Thoracic aorta (tissue), 2 donors: ENCODE measurements around the gene HBEGF. TPM values are rescaled to one million over a fixed set of nuclear protein-coding genes. Genes with fewer than 3 reads are reported as not detected.

Experiments
- ATAC-seq: fragments of 150-250 bp; one replicate; pipeline ENCODE4 v1.8.0; 2017; ENCODE audit warnings: low read depth; ENCODE audit not compliant: insufficient number of reproducible peaks, low FRiP score
- DNase-seq: peaks from one replicate; pipeline ENCODE4 v3.0.0-alpha.2; 2020; ENCODE audit warnings: low spot score
- H3K27ac ChIP-seq, 2 donors: fragments of 200-600 bp; sonication (generic); 1 replicate in 1 of 2; 2 replicates in 1 of 2; pipeline ENCODE4 v1.5.1; 2016; ENCODE audit warnings: mild to moderate bottlenecking in 2 of 2, moderate library complexity in 2 of 2
- H3K27me3 ChIP-seq: fragments of 200-600 bp; sonication (generic); replicated peaks from 2 replicates; pipeline ENCODE4 v1.6.0; 2016; ENCODE audit warnings: mild to moderate bottlenecking; ENCODE audit not compliant: insufficient read depth
- H3K36me3 ChIP-seq: fragments of 200-600 bp; sonication (generic); one replicate; pipeline ENCODE4 v1.5.1; 2016
- H3K4me1 ChIP-seq, 2 donors: fragments of 200-600 bp; sonication (generic); 1 replicate in 1 of 2; 2 replicates in 1 of 2; pipeline versions ENCODE4 v1.5.1 to v1.6.0; 2016; ENCODE audit warnings: low read depth in 2 of 2, mild to moderate bottlenecking in 1 of 2; ENCODE audit not compliant: control insufficient read depth in 1 of 2
- H3K4me3 ChIP-seq: fragments of 200-600 bp; sonication (generic); 2 replicates; pipeline ENCODE4 v1.5.1; 2016; ENCODE audit warnings: mild to moderate bottlenecking
- H3K9me3 ChIP-seq: fragments of 200-600 bp; sonication (generic); 2 replicates; pipeline ENCODE4 v1.5.1; 2016
- total RNA-seq, 2 donors: library from RNA; depleted of rRNA; stranded (reverse); fragments of >200 nt; gene quantifications; one replicate each; pipeline versions ENCODE4 v1.1.0 to v1.2.3, GENCODE V29; 2016
- TF ChIP-seq, protein P1 (sequence below): fragments of 200-600 bp; sonication (generic); IDR thresholded peaks from one replicate; pipeline ENCODE4 v1.5.1; 2019; ENCODE audit warnings: antibody characterized with exemption

HBEGF gene
- total RNA-seq, 2 donors from 2014 or later, result 22.6 to 36.0 TPM

DNA sequence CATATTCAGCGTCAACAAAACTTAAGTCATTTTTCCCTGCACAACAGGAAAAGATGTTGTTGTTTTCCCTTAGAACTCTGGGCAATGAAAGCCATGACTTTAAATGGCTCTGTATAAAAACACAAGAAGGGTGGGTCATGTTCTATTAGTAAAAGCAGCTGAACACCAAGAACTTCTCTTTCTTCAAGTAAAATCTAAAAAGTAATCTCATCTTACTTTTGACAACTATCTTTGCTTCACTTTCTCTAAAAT lies 52.6 kb downstream of the HBEGF start:
- ATAC-seq, result no peak
- H3K4me3 ChIP-seq, result no peak overlapping the region
- no peaks in the 10 kb centered on the region for H3K27me3 ChIP-seq
- peak overlapping the region; percentile 48 to 67 for H3K27ac ChIP-seq
- TF ChIP-seq, protein P1, sequence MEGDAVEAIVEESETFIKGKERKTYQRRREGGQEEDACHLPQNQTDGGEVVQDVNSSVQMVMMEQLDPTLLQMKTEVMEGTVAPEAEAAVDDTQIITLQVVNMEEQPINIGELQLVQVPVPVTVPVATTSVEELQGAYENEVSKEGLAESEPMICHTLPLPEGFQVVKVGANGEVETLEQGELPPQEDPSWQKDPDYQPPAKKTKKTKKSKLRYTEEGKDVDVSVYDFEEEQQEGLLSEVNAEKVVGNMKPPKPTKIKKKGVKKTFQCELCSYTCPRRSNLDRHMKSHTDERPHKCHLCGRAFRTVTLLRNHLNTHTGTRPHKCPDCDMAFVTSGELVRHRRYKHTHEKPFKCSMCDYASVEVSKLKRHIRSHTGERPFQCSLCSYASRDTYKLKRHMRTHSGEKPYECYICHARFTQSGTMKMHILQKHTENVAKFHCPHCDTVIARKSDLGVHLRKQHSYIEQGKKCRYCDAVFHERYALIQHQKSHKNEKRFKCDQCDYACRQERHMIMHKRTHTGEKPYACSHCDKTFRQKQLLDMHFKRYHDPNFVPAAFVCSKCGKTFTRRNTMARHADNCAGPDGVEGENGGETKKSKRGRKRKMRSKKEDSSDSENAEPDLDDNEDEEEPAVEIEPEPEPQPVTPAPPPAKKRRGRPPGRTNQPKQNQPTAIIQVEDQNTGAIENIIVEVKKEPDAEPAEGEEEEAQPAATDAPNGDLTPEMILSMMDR, result no peak
- peaks cover 55 to 81% of the 10 kb centered on the region in 2 donors for H3K4me1 ChIP-seq
- no peak for DNase-seq
- H3K36me3 ChIP-seq, result no peaks in the 10 kb centered on the region
- H3K9me3 ChIP-seq, result no peaks in the 10 kb centered on the region

DNA sequence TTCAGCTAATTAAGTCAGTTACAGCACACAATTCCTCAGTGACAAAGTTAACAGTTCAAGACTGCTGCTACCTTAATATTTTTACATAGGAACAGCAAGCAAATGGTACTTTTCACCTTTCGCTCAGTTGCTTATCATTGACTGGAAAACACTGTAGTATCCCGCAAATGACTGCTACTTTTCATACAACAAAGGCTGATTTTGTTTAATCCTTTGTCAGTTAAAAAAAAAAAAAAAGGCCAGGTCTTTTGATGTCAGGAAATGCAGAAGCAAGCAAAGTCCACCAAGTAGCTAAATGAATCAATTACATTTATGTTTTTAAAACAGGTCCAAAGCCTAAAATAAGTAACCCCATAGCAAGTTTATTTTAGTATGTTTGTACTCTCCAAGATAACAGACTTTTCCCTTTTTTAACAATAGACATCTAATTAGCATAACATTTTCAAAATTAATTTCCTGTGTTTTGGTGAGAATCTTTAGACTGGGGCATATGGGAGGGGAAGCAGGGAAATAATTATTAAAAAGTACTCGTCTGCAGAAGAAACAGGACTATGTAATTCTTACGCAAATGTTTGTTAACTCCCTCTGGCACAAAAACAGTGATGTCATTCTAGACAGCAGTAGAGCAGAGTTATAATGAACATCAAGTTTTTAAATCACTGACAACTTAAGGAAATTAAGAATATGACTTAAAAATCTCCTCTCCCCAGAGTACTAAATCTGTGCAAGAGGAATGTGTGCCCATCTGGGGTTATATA lies 53.1 kb downstream of the HBEGF start:
- ATAC-seq, result no peak
- no peaks in the 10 kb centered on the region for H3K9me3 ChIP-seq
- H3K36me3 ChIP-seq, result no peaks in the 10 kb centered on the region
- H3K4me3 ChIP-seq, result no peak overlapping the region
- peak overlapping the region; percentile 48 to 67 for H3K27ac ChIP-seq
- DNase-seq, result no peak
- peaks cover 50 to 76% of the 10 kb centered on the region in 2 donors for H3K4me1 ChIP-seq
- TF ChIP-seq, protein P1, result no peak
- H3K27me3 ChIP-seq, result no peaks in the 10 kb centered on the region

DNA sequence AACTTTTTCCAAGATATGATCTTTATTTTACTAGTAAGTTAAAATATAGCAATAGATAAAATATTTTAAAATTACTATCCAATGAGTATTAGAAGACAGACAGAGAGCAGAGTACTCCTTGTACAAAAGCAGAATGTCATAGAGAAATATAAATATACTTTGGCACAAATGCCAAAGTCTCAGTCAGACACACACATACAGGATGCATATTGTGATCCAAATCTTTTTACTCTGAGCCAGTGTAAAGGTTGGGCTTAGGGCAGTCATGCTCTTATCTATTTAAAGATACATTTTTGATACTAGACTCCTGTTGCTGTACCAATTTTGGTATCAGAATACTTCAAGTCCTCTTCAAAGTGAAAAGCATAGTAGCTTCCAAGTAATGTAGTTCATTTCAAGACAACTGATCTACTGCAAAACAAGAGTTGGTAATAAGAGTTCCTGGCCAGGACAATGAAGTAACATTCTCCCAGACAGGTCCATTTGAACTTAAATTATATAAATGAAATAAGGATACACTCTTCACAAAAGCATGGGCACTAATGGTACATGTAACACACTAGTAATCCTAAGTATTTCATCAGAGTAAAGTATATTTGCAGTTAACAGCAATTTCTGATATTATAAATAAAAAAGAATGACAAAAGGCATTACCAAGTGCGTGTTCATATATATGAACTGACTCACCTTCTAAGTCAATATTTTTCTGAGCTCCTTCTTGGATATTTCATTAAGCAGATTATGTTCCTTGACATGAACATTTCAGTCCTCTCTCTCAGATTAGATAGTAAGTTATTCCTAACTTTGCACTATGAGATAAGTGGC lies 54.0 kb downstream of the HBEGF start:
- H3K27ac ChIP-seq, result peak overlapping the region; percentile 48 to 67
- no peak for ATAC-seq
- no peaks in the 10 kb centered on the region for H3K36me3 ChIP-seq
- H3K4me1 ChIP-seq, result peaks cover 42 to 67% of the 10 kb centered on the region in 2 donors
- no peaks in the 10 kb centered on the region for H3K27me3 ChIP-seq
- H3K9me3 ChIP-seq, result no peaks in the 10 kb centered on the region
- DNase-seq, result no peak
- TF ChIP-seq, protein P1, result no peak
- no peak overlapping the region for H3K4me3 ChIP-seq

DNA sequence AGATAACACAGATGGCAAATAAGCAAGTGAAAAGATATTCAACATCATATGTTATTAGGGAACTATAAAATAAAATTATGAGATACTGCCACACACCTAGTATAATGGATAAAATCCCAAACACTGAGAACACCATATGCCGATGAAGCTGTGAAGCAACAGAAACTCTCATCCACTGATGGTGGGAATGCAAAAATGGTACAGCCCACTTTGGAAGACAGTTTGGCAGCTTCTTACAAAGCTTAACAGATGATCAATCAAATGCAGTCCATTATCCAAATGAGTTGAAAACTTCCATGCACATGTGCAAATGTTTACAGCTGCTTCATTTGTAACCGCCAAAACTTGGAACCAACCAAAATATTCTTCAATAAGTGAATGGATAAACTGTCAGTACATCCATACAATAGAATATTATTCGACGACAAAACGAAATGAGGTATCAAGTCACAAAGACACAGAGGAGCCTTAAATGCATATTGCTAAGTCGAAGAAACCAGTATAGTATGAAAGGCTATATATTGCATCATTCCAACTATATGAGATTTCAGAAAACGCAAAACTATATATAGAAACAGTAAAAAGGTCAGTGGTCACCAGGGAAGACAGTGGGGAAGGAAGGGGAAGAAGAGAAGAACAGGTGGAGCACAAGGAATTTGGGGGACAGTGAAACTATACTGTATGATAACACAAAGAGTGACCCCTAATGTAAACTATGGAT lies 58.4 kb downstream of the HBEGF start:
- ATAC-seq (no peak), DNase-seq (no peak)
- H3K4me3 ChIP-seq, result no peak overlapping the region
- no peaks in the 10 kb centered on the region for H3K9me3 ChIP-seq
- no peaks in the 10 kb centered on the region for H3K36me3 ChIP-seq
- H3K4me1 ChIP-seq, result peaks cover 16 to 24% of the 10 kb centered on the region in 2 donors
- no peaks in the 10 kb centered on the region for H3K27me3 ChIP-seq
- no peak overlapping the region for H3K27ac ChIP-seq
- TF ChIP-seq, protein P1, result no peak

DNA sequence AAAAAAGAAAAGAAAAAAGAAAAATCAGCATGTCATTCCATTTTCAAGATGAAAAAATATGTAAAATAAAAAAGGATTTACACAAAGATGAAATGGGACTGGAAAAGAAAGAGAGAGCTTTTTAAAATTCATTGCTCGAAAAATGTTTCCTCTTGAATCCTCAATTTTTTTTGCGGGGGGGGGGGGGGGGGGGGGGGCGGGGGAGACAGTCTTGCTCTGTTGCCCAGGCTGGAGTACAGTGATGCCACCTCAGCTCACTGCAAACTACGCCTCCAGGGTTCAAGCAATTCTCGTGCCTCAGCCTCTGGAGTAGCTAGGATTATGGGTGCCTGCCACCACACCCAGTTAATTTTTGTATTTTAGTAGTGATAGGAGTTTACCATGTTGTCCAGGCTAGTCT lies 60.0 kb downstream of the HBEGF start:
- H3K36me3 ChIP-seq, result no peaks in the 10 kb centered on the region
- no peak overlapping the region for H3K27ac ChIP-seq
- DNase-seq, result no peak
- ATAC-seq, result no peak
- H3K27me3 ChIP-seq, result no peaks in the 10 kb centered on the region
- TF ChIP-seq, protein P1, result no peak
- H3K4me1 ChIP-seq, result peaks cover 6 to 8% of the 10 kb centered on the region in 2 donors
- no peak overlapping the region for H3K4me3 ChIP-seq
- no peaks in the 10 kb centered on the region for H3K9me3 ChIP-seq
